Testis (tissue), 2 donors: ENCODE results near the gene MIEN1.

Experiments
- CTCF ChIP-seq, 3 experiments: fragments of 450-650 bp in 2 of 3; fragments of 200-600 bp in 1 of 3; sonication (generic) in 1 of 3; IDR thresholded peaks; one replicate each; pipeline ENCODE4 v1.5.1; 2016 to 2019; ENCODE audit warnings: antibody characterized with exemption in 3 of 3, mild to moderate bottlenecking in 2 of 3, moderate library complexity in 1 of 3
- POLR2A ChIP-seq: fragments of 450-650 bp; IDR thresholded peaks from one replicate; pipeline ENCODE4 v1.6.1; 2017; ENCODE audit warnings: antibody characterized with exemption, mild to moderate bottlenecking, moderate library complexity

- TF ChIP-seq CTCF (IDR thresholded peaks at IDR 0.05): no peak
- TF ChIP-seq POLR2A: no peak
These were observed 35.2 kb downstream of the MIEN1 start for GRCh38 chr17:39695089-39695474.
